Bronchial epithelial cell (primary cell): Measurements from ENCODE around the gene PSMA5. TPM values are rescaled to one million over a fixed set of nuclear protein-coding genes. Genes with fewer than 3 reads are reported as not detected.

Experiments used
- DNase-seq: peaks from one replicate; pipeline ENCODE4 v3.0.0-alpha.2; 2010; ENCODE audit warnings: low read depth
- FAIRE-seq: peaks from 2 replicates; lab custom pipeline; 2011; peaks lifted over from hg19 to GRCh38; lab: Jason Lieb, UNC
- H3K27me3 ChIP-seq: 2 replicates; pipeline ENCODE4 v1.5.1; 2011; ENCODE audit warnings: low read length; ENCODE audit not compliant: control insufficient read depth, insufficient read depth
- H3K36me3 ChIP-seq: 2 replicates; pipeline ENCODE4 v1.5.1; 2011; ENCODE audit warnings: low read length; ENCODE audit not compliant: control insufficient read depth, insufficient read depth
- H3K4me3 ChIP-seq: 2 replicates; pipeline ENCODE4 v1.5.1; 2011; ENCODE audit warnings: mild to moderate bottlenecking, low read depth, low read length, control low read depth
- CTCF ChIP-seq: IDR thresholded peaks from 2 replicates; pipeline ENCODE4 v1.5.1; 2011; ENCODE audit warnings: mild to moderate bottlenecking, moderate library complexity, low read length, control low read depth, inconsistent platforms; ENCODE audit not compliant: insufficient read depth, severe bottlenecking
- total RNA-seq: library from RNA; depleted of rRNA; stranded (reverse); fragments of >200 nt; gene quantifications from 2 replicates; pipeline ENCODE4 v1.2.1, GENCODE V29; 2014

Gene PSMA5
- total RNA-seq, 1 donor from 2014 or later = 42.9 TPM

GRCh38 chr1:109392788-109393616 lies 33.2 kb downstream of the PSMA5 start:
- DNase-seq (peak; percentile 14), FAIRE-seq (no peak)
- H3K27me3 ChIP-seq = no peaks in the 10 kb centered on the region
- H3K36me3 ChIP-seq = no peaks in the 10 kb centered on the region
- TF ChIP-seq CTCF = no peak
- no peak overlapping the region for H3K4me3 ChIP-seq

GRCh38 chr1:109392037-109392787 lies 34.0 kb downstream of the PSMA5 start:
- TF ChIP-seq CTCF = no peak
- FAIRE-seq = no peak
- Histone ChIP-seq H3K4me3 (no peak overlapping the region), H3K36me3 (no peaks in the 10 kb centered on the region), H3K27me3 (no peaks in the 10 kb centered on the region)
- DNase-seq = peak; percentile 13

GRCh38 chr1:109391626-109392025 lies 34.6 kb downstream of the PSMA5 start:
- no peak for FAIRE-seq
- no peak for DNase-seq
- TF ChIP-seq CTCF = no peak
- Histone ChIP-seq H3K36me3 (no peaks in the 10 kb centered on the region), H3K27me3 (no peaks in the 10 kb centered on the region), H3K4me3 (no peak overlapping the region)

GRCh38 chr1:109391157-109391556 lies 35.1 kb downstream of the PSMA5 start:
- no peaks in the 10 kb centered on the region for H3K27me3 ChIP-seq
- H3K36me3 ChIP-seq = no peaks in the 10 kb centered on the region
- peak; percentile 23 for DNase-seq
- no peak for FAIRE-seq
- TF ChIP-seq CTCF = no peak
- no peak overlapping the region for H3K4me3 ChIP-seq

- no peak overlapping the region for H3K4me3 ChIP-seq
- no peaks in the 10 kb centered on the region for H3K36me3 ChIP-seq
- FAIRE-seq (no peak), DNase-seq (no peak)
- TF ChIP-seq CTCF = no peak
- no peaks in the 10 kb centered on the region for H3K27me3 ChIP-seq
Measured at GRCh38 chr1:109389638-109390341, 36.5 kb downstream of the PSMA5 start.
